Right atrium auricular region (tissue), 2 donors: ENCODE measurements around the gene NBEAL2. TPM values are rescaled to one million over a fixed set of nuclear protein-coding genes. Genes with fewer than 3 reads are reported as not detected.
"Not testable (repeated sequence)": the region's sequence is repeated elsewhere in the genome, so short reads cannot be mapped to it uniquely, and the experiment has no call there.

Experiments used
- DNase-seq: peaks from one replicate; pipeline ENCODE4 v3.0.0-alpha.2; 2019; ENCODE audit warnings: low spot score
- H3K27ac ChIP-seq, 2 donors: fragments of 200-600 bp; sonication (generic); 1 replicate in 1 of 2; 2 replicates in 1 of 2; pipeline ENCODE4 v1.5.1; 2016 to 2019
- H3K27me3 ChIP-seq, 2 donors: fragments of 200-600 bp; sonication (generic); one replicate each; pipeline versions ENCODE4 v1.5.1 to v1.6.0; 2017 to 2019
- H3K36me3 ChIP-seq: fragments of 200-600 bp; sonication (generic); one replicate; pipeline ENCODE4 v1.5.1; 2016
- H3K4me1 ChIP-seq, 2 donors: fragments of 200-600 bp; sonication (generic); one replicate each; pipeline versions ENCODE4 v1.5.1 to v1.6.0; 2017 to 2019
- H3K4me3 ChIP-seq, 2 donors: fragments of 200-600 bp; sonication (generic); 1 replicate in 1 of 2; 2 replicates in 1 of 2; pipeline ENCODE4 v1.5.1; 2017 to 2019; ENCODE audit warnings: mild to moderate bottlenecking in 1 of 2, moderate library complexity in 1 of 2
- H3K9me3 ChIP-seq, 2 donors: fragments of 200-600 bp; sonication (generic); one replicate each; pipeline ENCODE4 v1.5.1; 2019
- CTCF ChIP-seq, 2 donors: fragments of 200-600 bp; sonication (generic); IDR thresholded peaks; one replicate each; pipeline ENCODE4 v1.5.1; 2019; ENCODE audit warnings: antibody characterized with exemption in 2 of 2
- total RNA-seq, 2 donors: library from RNA; depleted of rRNA; stranded (reverse); fragments of >200 nt; gene quantifications; one replicate each; pipeline ENCODE4 v1.1.0, GENCODE V29; 2016

Gene NBEAL2
- total RNA-seq, 2 donors from 2014 or later = 7.5 to 15.3 TPM

- Histone ChIP-seq H3K9me3 (no peaks in the 10 kb centered on the region), H3K27ac (no peak overlapping the region), H3K4me1 (peaks cover 0 to 70% of the 10 kb centered on the region in 2 donors), H3K27me3 (no peaks in the 10 kb centered on the region), H3K36me3 (no peaks in the 10 kb centered on the region), H3K4me3 (no peak overlapping the region)
- no peak for DNase-seq
- TF ChIP-seq CTCF (IDR thresholded peaks at IDR 0.05) = no peak
These were observed 16.5 kb upstream of the NBEAL2 start for GRCh38 chr3:46962990-46963389.

GRCh38 chr3:46964038-46964590 is 15.4 kb upstream of the NBEAL2 start:
- not testable (repeated sequence) for DNase-seq, H3K27ac ChIP-seq, H3K9me3 ChIP-seq, H3K27me3 ChIP-seq, H3K4me3 ChIP-seq, H3K36me3 ChIP-seq
- H3K4me1 ChIP-seq = peaks cover 0 to 70% of the 10 kb centered on the region in 2 donors

GRCh38 chr3:46965151-46965550 is 14.3 kb upstream of the NBEAL2 start:
- peaks cover 0 to 70% of the 10 kb centered on the region in 2 donors for H3K4me1 ChIP-seq
- H3K27ac ChIP-seq = peak overlapping the region in 1 of 2 donors; percentile 31
- no peak for TF ChIP-seq CTCF (IDR thresholded peaks at IDR 0.05)
- H3K36me3 ChIP-seq = no peaks in the 10 kb centered on the region
- DNase-seq = no peak
- no peaks in the 10 kb centered on the region for H3K27me3 ChIP-seq
- H3K9me3 ChIP-seq = no peaks in the 10 kb centered on the region
- H3K4me3 ChIP-seq = no peak overlapping the region

GRCh38 chr3:46966811-46967210 is 12.7 kb upstream of the NBEAL2 start:
- H3K4me3 ChIP-seq = no peak overlapping the region
- H3K27ac ChIP-seq = peak overlapping the region in 1 of 2 donors; percentile 29
- no peaks in the 10 kb centered on the region for H3K36me3 ChIP-seq
- no peaks in the 10 kb centered on the region for H3K27me3 ChIP-seq
- DNase-seq = no peak
- TF ChIP-seq CTCF (IDR thresholded peaks at IDR 0.05) = no peak
- H3K4me1 ChIP-seq = peaks cover 0 to 70% of the 10 kb centered on the region in 2 donors
- no peaks in the 10 kb centered on the region for H3K9me3 ChIP-seq

- no peak for DNase-seq
- Histone ChIP-seq H3K36me3 (no peaks in the 10 kb centered on the region), H3K9me3 (no peaks in the 10 kb centered on the region), H3K27me3 (no peaks in the 10 kb centered on the region), H3K4me3 (no peak overlapping the region), H3K4me1 (peaks cover 0 to 79% of the 10 kb centered on the region in 2 donors), H3K27ac (peak overlapping the region; percentile 29 to 46)
- TF ChIP-seq CTCF (IDR thresholded peaks at IDR 0.05) = no peak
These were observed 10.6 kb upstream of the NBEAL2 start for GRCh38 chr3:46968783-46969428.

- H3K36me3 ChIP-seq = no peaks in the 10 kb centered on the region
- H3K4me3 ChIP-seq = no peak overlapping the region
- TF ChIP-seq CTCF (IDR thresholded peaks at IDR 0.05) = no peak
- H3K27ac ChIP-seq = peak overlapping the region; percentile 55 to 64
- H3K9me3 ChIP-seq = no peaks in the 10 kb centered on the region
- peaks cover 0 to 88% of the 10 kb centered on the region in 2 donors for H3K4me1 ChIP-seq
- no peaks in the 10 kb centered on the region for H3K27me3 ChIP-seq
- no peak for DNase-seq
These were observed 8.9 kb upstream of the NBEAL2 start for GRCh38 chr3:46970391-46971091.
